Hippocampal formation (tissue), 2 donors: Measurements from ENCODE around the gene VAT1L.
"Not testable (repeated sequence)": the region's sequence is repeated elsewhere in the genome, so short reads cannot be mapped to it uniquely, and the experiment has no call there.

Experiments
- DNase-seq, 2 donors: peaks; one replicate each; lab custom pipeline; 2025; lab: John Stamatoyannopoulos, UW

The VAT1L gene

GRCh38 chr16:77951788-77952187, 163.4 kb downstream of the VAT1L start:
- no peak for DNase-seq

GRCh38 chr16:77955127-77955526, 166.8 kb downstream of the VAT1L start:
- no peak for DNase-seq

GRCh38 chr16:77956231-77956630, 167.9 kb downstream of the VAT1L start:
- DNase-seq, result no peak

- DNase-seq, result no peak
Observed at GRCh38 chr16:77960766-77961165, 172.4 kb downstream of the VAT1L start.

- no peak for DNase-seq
Observed at GRCh38 chr16:77961814-77962213, 173.4 kb downstream of the VAT1L start.

GRCh38 chr16:77962689-77963088, 174.3 kb downstream of the VAT1L start:
- DNase-seq, result no peak

- no peak for DNase-seq
Observed at GRCh38 chr16:77963185-77964044, 175.1 kb downstream of the VAT1L start.

- no peak for DNase-seq
Observed at GRCh38 chr16:77965346-77965745, 177.0 kb downstream of the VAT1L start.

- no peak for DNase-seq
Observed at GRCh38 chr16:77967054-77967904, 178.9 kb downstream of the VAT1L start.

GRCh38 chr16:77969861-77970260, 181.5 kb downstream of the VAT1L start:
- no peak for DNase-seq

GRCh38 chr16:77970371-77970770, 182.0 kb downstream of the VAT1L start:
- DNase-seq, result no peak

- peak; percentile 40 to 69 for DNase-seq
Observed at GRCh38 chr16:77971306-77972061, 183.1 kb downstream of the VAT1L start.

GRCh38 chr16:77972062-77972392, 183.7 kb downstream of the VAT1L start:
- DNase-seq, result no peak

- DNase-seq, result no peak
Observed at GRCh38 chr16:77974883-77975282, 186.5 kb downstream of the VAT1L start.

- DNase-seq, result no peak
Observed at GRCh38 chr16:77975942-77976341, 187.6 kb downstream of the VAT1L start.

GRCh38 chr16:77977339-77977738, 189.0 kb downstream of the VAT1L start:
- no peak for DNase-seq

GRCh38 chr16:77985111-77985510, 196.7 kb downstream of the VAT1L start:
- DNase-seq, result no peak

GRCh38 chr16:77986011-77986740, 197.8 kb downstream of the VAT1L start:
- peak in 1 of 2 donors; percentile 10 for DNase-seq

- DNase-seq, result no peak
Observed at GRCh38 chr16:77987810-77988209, 199.4 kb downstream of the VAT1L start.

GRCh38 chr16:77989846-77990245, 201.5 kb downstream of the VAT1L start:
- no peak for DNase-seq

- no peak for DNase-seq
Observed at GRCh38 chr16:77991701-77992100, 203.3 kb downstream of the VAT1L start.

- DNase-seq, result not testable (repeated sequence)
Observed at GRCh38 chr16:77992381-77992780, 204.0 kb downstream of the VAT1L start.
